GM23338 (cell line): Measurements from ENCODE around the gene SLC35D1. TPM values are rescaled to one million over a fixed set of nuclear protein-coding genes. Genes with fewer than 3 reads are reported as not detected.

Experiments
- ATAC-seq: fragments of 200-7000 bp; cut with Tn5 transposase; 3 replicates; pipeline ENCODE4 v1.9.1; 2020
- DNase-seq: peaks from one replicate; pipeline ENCODE4 v3.0.0-alpha.2; 2015; ENCODE audit warnings: low spot score
- H2AFZ ChIP-seq: fragments of 200-600 bp; sonication (generic); 2 replicates; pipeline ENCODE4 v1.8.0; 2016; ENCODE audit warnings: antibody characterized with exemption, mild to moderate bottlenecking, moderate library complexity
- H3F3A ChIP-seq: fragments of 200-600 bp; sonication (generic); replicated peaks from 2 replicates; pipeline ENCODE4 v1.8.0; 2017; ENCODE audit warnings: antibody characterized with exemption, mixed run types, low read depth
- H3K27ac ChIP-seq: fragments of 200-600 bp; sonication (generic); 2 replicates; pipeline ENCODE4 v1.6.1; 2016; ENCODE audit warnings: low read depth
- H3K27me3 ChIP-seq: fragments of 200-600 bp; sonication (generic); 2 replicates; pipeline ENCODE4 v1.8.0; 2016; ENCODE audit warnings: mild to moderate bottlenecking, mixed run types, moderate library complexity; ENCODE audit not compliant: insufficient read depth
- H3K36me3 ChIP-seq: fragments of 200-600 bp; sonication (generic); 2 replicates; pipeline ENCODE4 v1.8.0; 2016; ENCODE audit warnings: mild to moderate bottlenecking; ENCODE audit not compliant: insufficient read depth
- H3K4me1 ChIP-seq: fragments of 200-600 bp; sonication (generic); 2 replicates; pipeline ENCODE4 v1.8.0; 2016; ENCODE audit warnings: mild to moderate bottlenecking, moderate library complexity; ENCODE audit not compliant: insufficient read depth
- H3K4me2 ChIP-seq: fragments of 200-600 bp; sonication (generic); 2 replicates; pipeline ENCODE4 v1.7.1; 2017; ENCODE audit warnings: mixed run types
- H3K4me3 ChIP-seq: fragments of 200-600 bp; sonication (generic); 2 replicates; pipeline ENCODE4 v1.6.1; 2016; ENCODE audit warnings: mixed run types
- H3K79me2 ChIP-seq: fragments of 200-600 bp; sonication (generic); replicated peaks from 2 replicates; pipeline ENCODE4 v1.8.0; 2017; ENCODE audit warnings: mild to moderate bottlenecking; ENCODE audit not compliant: insufficient read depth
- H3K9me2 ChIP-seq: fragments of 200-600 bp; sonication (generic); 2 replicates; pipeline ENCODE4 v1.8.0; 2017; ENCODE audit not compliant: insufficient read depth
- H4K20me1 ChIP-seq: fragments of 200-600 bp; sonication (generic); replicated peaks from 2 replicates; pipeline ENCODE4 v1.8.0; 2017; ENCODE audit warnings: mild to moderate bottlenecking; ENCODE audit not compliant: insufficient read depth
- H3K27ac Mint-ChIP-seq: 2 replicates; pipeline ENCODE4 v1.8.0; 2020; ENCODE audit warnings: inconsistent platforms, mild to moderate bottlenecking, moderate library complexity, mixed read lengths
- H3K27me3 Mint-ChIP-seq: 3 replicates; pipeline ENCODE4 v1.8.0; 2022; ENCODE audit warnings: low read depth, mild to moderate bottlenecking, moderate library complexity, mixed read lengths, inconsistent platforms; ENCODE audit not compliant: insufficient read depth, poor library complexity
- H3K36me3 Mint-ChIP-seq: 3 replicates; pipeline ENCODE4 v1.8.0; 2021; ENCODE audit warnings: low read depth, mild to moderate bottlenecking, inconsistent platforms, moderate library complexity, mixed read lengths
- H3K4me1 Mint-ChIP-seq: 3 replicates; pipeline ENCODE4 v1.8.0; 2020; ENCODE audit warnings: mild to moderate bottlenecking, inconsistent platforms, mixed read lengths
- H3K4me3 Mint-ChIP-seq: 3 replicates; pipeline ENCODE4 v1.8.0; 2021; ENCODE audit warnings: moderate library complexity, mild to moderate bottlenecking, inconsistent platforms, mixed read lengths
- H3K9me3 Mint-ChIP-seq: 3 replicates; pipeline ENCODE4 v1.8.0; 2020; ENCODE audit warnings: moderate library complexity, mild to moderate bottlenecking, inconsistent platforms, mixed read lengths
- CTCF ChIP-seq, 2 experiments: fragments of 200-600 bp in 1 of 2; sonication (generic) in 1 of 2; conservative IDR thresholded peaks; 2 replicates each; pipeline versions ENCODE4 v1.5.1 to v1.6.1; 2016 to 2017; ENCODE audit warnings: antibody characterized with exemption in 2 of 2, low read depth in 2 of 2, mild to moderate bottlenecking in 2 of 2, moderate library complexity in 1 of 2
- EZH2 ChIP-seq: fragments of 200-600 bp; sonication (generic); IDR thresholded peaks from one replicate; pipeline ENCODE4 v1.8.0; 2017; ENCODE audit warnings: antibody characterized with exemption, mild to moderate bottlenecking, low read depth; ENCODE audit not compliant: unreplicated experiment
- EZH2phosphoT487 ChIP-seq: fragments of 200-600 bp; sonication (generic); IDR thresholded peaks from one replicate; pipeline ENCODE4 v1.8.1; 2018; ENCODE audit warnings: antibody characterized with exemption; ENCODE audit not compliant: unreplicated experiment
- JUNB ChIP-seq: IDR thresholded peaks from one replicate; pipeline ENCODE4 v1.6.1; 2016; ENCODE audit warnings: antibody characterized with exemption; ENCODE audit not compliant: unreplicated experiment
- NANOG ChIP-seq: IDR thresholded peaks from 2 replicates; pipeline ENCODE4 v1.6.1; 2016; ENCODE audit warnings: antibody characterized with exemption, borderline replicate concordance
- POLR2AphosphoS5 ChIP-seq: IDR thresholded peaks from 2 replicates; pipeline ENCODE4 v1.6.1; 2016; ENCODE audit warnings: antibody characterized with exemption, low read depth
- REST ChIP-seq: IDR thresholded peaks from one replicate; pipeline ENCODE4 v1.6.1; 2018; ENCODE audit warnings: antibody characterized with exemption; ENCODE audit not compliant: unreplicated experiment
- ZNF114 ChIP-seq: fragments of 250-450 bp; sonication (Bioruptor Pico); IDR thresholded peaks from 2 replicates; pipeline ENCODE4 v1.5.0; 2020; ENCODE audit warnings: mild to moderate bottlenecking, moderate library complexity
- ZNF331 ChIP-seq: fragments of 250-450 bp; sonication (Bioruptor Pico); IDR thresholded peaks from 2 replicates; pipeline ENCODE4 v1.5.0; 2020; ENCODE audit warnings: low read depth, mild to moderate bottlenecking, moderate library complexity
- ZNF462 ChIP-seq: fragments of 250-450 bp; sonication (Bioruptor Pico); IDR thresholded peaks from 2 replicates; pipeline ENCODE4 v1.5.0; 2020; ENCODE audit warnings: mild to moderate bottlenecking, moderate library complexity
- polyA plus RNA-seq: library from polyadenylated mRNA; unstranded; fragments of >200 nt; fragmentation: Nextera tagmentation; extraction: Ambion mirVana; gene quantifications from 2 replicates; pipeline ENCODE4 v1.2.1, GENCODE V29; 2016
- total RNA-seq: library from RNA; depleted of rRNA; stranded (reverse); fragments of >200 nt; shearing (Covaris generic); gene quantifications from 2 replicates; pipeline ENCODE4 v1.2.3, GENCODE V29; 2014

The SLC35D1 gene
- total and polyA plus RNA-seq, 2 experiments from 2014 or later = 0.68 to 2.8 TPM

DNA sequence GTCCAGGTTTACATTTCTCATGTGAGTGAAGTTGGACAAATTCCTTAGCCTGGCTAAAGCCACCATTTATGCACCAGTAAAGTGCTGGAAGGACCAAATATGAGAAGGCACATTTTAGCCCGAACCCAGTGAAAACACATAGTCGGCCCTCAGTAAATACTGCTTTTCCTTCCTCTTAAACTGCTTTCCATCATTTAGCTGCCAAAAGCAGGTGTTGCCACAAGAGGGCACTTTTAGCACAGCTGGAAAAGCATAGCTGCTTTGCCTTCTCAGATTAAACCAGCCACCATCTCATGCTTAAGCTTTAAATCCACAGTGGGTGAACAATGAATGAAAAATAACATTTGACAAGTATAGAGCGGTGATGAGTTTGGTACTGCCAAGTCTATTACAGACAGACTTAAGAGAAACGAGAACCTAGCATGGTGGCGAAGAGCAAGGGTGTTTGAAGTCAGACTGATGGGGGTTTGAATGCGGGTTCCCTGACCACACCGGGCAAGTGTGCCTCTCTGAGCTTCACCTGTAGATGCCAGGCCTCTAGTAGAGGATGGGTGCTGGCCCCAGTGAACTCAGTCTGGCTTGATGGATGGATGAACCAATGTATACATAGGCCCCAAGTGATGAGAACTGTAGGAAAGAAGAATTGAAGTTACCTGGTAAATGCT, 57.8 kb downstream of the SLC35D1 start (continued):
- TF ChIP-seq CTCF (conservative IDR thresholded peaks at IDR 0.05; ENCODE audit: low read depth in 2 of 2) = peak; percentile 98
- TF ChIP-seq EZH2 = no peak
- no peak for TF ChIP-seq ZNF114 (CRISPR knock-in tag)
- no peak for TF ChIP-seq EZH2phosphoT487

- no peak overlapping the region for H3K27ac Mint-ChIP-seq
- no peak overlapping the region for H3K4me3 Mint-ChIP-seq
- no peak overlapping the region for H3K4me3 ChIP-seq
- no peaks in the 10 kb centered on the region for H3F3A ChIP-seq
- H3K4me2 ChIP-seq = no peak overlapping the region
- H4K20me1 ChIP-seq = no peaks in the 10 kb centered on the region; the same call in 1 of the 2 replicates
- no peaks in the 10 kb centered on the region for H3K79me2 ChIP-seq
- no peaks in the 10 kb centered on the region for H3K36me3 ChIP-seq
- H3K4me1 Mint-ChIP-seq = no peaks in the 10 kb centered on the region
- no peak overlapping the region; the same call in 1 of the 2 replicates for H3K27ac ChIP-seq
- DNase-seq (no peak), ATAC-seq (no peak)
- H3K9me3 Mint-ChIP-seq = no peaks in the 10 kb centered on the region
- no peaks in the 10 kb centered on the region for H3K27me3 ChIP-seq
- H3K9me2 ChIP-seq = no peaks in the 10 kb centered on the region
- no peaks in the 10 kb centered on the region for H3K4me1 ChIP-seq
- H2AFZ ChIP-seq = no peak overlapping the region
- no peaks in the 10 kb centered on the region for H3K36me3 Mint-ChIP-seq
- H3K27me3 Mint-ChIP-seq = peaks cover 4% of the 10 kb centered on the region
- TF ChIP-seq ZNF462 (no peak), POLR2AphosphoS5 (no peak), ZNF331 (CRISPR knock-in tag) (no peak), NANOG (no peak), REST (no peak), CTCF (conservative IDR thresholded peaks at IDR 0.05; ENCODE audit: low read depth in 2 of 2) (no peak), ZNF114 (CRISPR knock-in tag) (no peak), EZH2phosphoT487 (no peak), JUNB (no peak)
Observed at GRCh38 chr1:66993076-66993475, 60.9 kb downstream of the SLC35D1 start.
